SH-SY5Y (cell line): ENCODE measurements around the gene HOXB4.

Source experiments
- GATA2 ChIP-seq: IDR thresholded peaks from 2 replicates; pipeline ENCODE4 v1.6.1; 2011; ENCODE audit warnings: mild to moderate bottlenecking, low read depth, low read length
- GATA3 ChIP-seq: IDR thresholded peaks from 2 replicates; pipeline ENCODE4 v1.6.1; 2011; ENCODE audit warnings: low read depth, mild to moderate bottlenecking, low read length, moderate library complexity

The HOXB4 gene

GRCh38 chr17:48543854-48544348 lies 34.2 kb downstream of the HOXB4 start:
- TF ChIP-seq GATA2, result no peak
- no peak for TF ChIP-seq GATA3

GRCh38 chr17:48543107-48543853 lies 34.9 kb downstream of the HOXB4 start:
- TF ChIP-seq GATA3 (no peak), GATA2 (no peak)

- no peak for TF ChIP-seq GATA2
- TF ChIP-seq GATA3, result no peak
Measured at GRCh38 chr17:48542698-48543106, 35.4 kb downstream of the HOXB4 start.

- no peak for TF ChIP-seq GATA3
- no peak for TF ChIP-seq GATA2
Measured at GRCh38 chr17:48542114-48542656, 36.0 kb downstream of the HOXB4 start.

- no peak for TF ChIP-seq GATA2
- TF ChIP-seq GATA3, result no peak
Measured at GRCh38 chr17:48541577-48542113, 36.5 kb downstream of the HOXB4 start.

- TF ChIP-seq GATA3, result no peak
- no peak for TF ChIP-seq GATA2
Measured at GRCh38 chr17:48541036-48541576, 37.0 kb downstream of the HOXB4 start.

GRCh38 chr17:48540213-48540612 lies 37.9 kb downstream of the HOXB4 start:
- TF ChIP-seq GATA3 (no peak), GATA2 (no peak)

- no peak for TF ChIP-seq GATA3
- TF ChIP-seq GATA2, result no peak
Measured at GRCh38 chr17:48539177-48539576, 39.0 kb downstream of the HOXB4 start.

GRCh38 chr17:48537316-48537715 lies 40.8 kb downstream of the HOXB4 start:
- TF ChIP-seq GATA3 (no peak), GATA2 (no peak)

- no peak for TF ChIP-seq GATA3
- TF ChIP-seq GATA2, result no peak
Measured at GRCh38 chr17:48532261-48532660, 45.9 kb downstream of the HOXB4 start.

GRCh38 chr17:48530887-48531272 lies 47.3 kb downstream of the HOXB4 start, which contains the start of gene HOXB1:
TSS of gene HOXB1 (minus strand) at chr17:48531011. CDS start at chr17:48530904, 107 bp downstream.
- no peak for TF ChIP-seq GATA2
- no peak for TF ChIP-seq GATA3

- TF ChIP-seq GATA3 (no peak), GATA2 (no peak)
Measured at GRCh38 chr17:48530208-48530886, 47.8 kb downstream of the HOXB4 start.

GRCh38 chr17:48529683-48530009 lies 48.5 kb downstream of the HOXB4 start:
- TF ChIP-seq GATA2 (no peak), GATA3 (no peak)

- TF ChIP-seq GATA2, result no peak
- no peak for TF ChIP-seq GATA3
Measured at GRCh38 chr17:48528936-48529682, 49.0 kb downstream of the HOXB4 start.
